Measurements from ENCODE around the gene GPBP1L1.
"Not testable (repeated sequence)": the region's sequence is repeated elsewhere in the genome, so short reads cannot be mapped to it uniquely, and the experiment has no call there.

GPBP1L1 gene

GRCh38 chr1:45686288-45687013 lies at the start of gene GPBP1L1:
TSS of gene GPBP1L1 (minus strand) at chr1:45686533. CDS start at chr1:45659087, 27,446 bp downstream.
- DNase-seq, result peak; percentile 97

- no peak for DNase-seq
These were observed 44.5 kb upstream of the GPBP1L1 start for GRCh38 chr1:45730780-45731319.

GRCh38 chr1:45730075-45730779 lies 43.9 kb upstream of the GPBP1L1 start:
- no peak for DNase-seq

GRCh38 chr1:45726007-45726406 lies 39.7 kb upstream of the GPBP1L1 start:
- not testable (repeated sequence) for DNase-seq

GRCh38 chr1:45723248-45723930 lies 37.1 kb upstream of the GPBP1L1 start:
- DNase-seq, result no peak

- no peak for DNase-seq
These were observed 36.5 kb upstream of the GPBP1L1 start for GRCh38 chr1:45722809-45723208.

- no peak for DNase-seq
These were observed 34.9 kb upstream of the GPBP1L1 start for GRCh38 chr1:45721207-45721606.

GRCh38 chr1:45718289-45718688 lies 32.0 kb upstream of the GPBP1L1 start:
- no peak for DNase-seq

GRCh38 chr1:45717386-45717785 lies 31.1 kb upstream of the GPBP1L1 start:
- DNase-seq, result not testable (repeated sequence)

- no peak for DNase-seq
These were observed 30.4 kb upstream of the GPBP1L1 start for GRCh38 chr1:45716700-45717099.

GRCh38 chr1:45713711-45714110 lies 27.4 kb upstream of the GPBP1L1 start:
- no peak for DNase-seq

GRCh38 chr1:45704637-45705036 lies 18.3 kb upstream of the GPBP1L1 start:
- no peak for DNase-seq

GRCh38 chr1:45694823-45695222 lies 8.5 kb upstream of the GPBP1L1 start:
- no peak for DNase-seq

GRCh38 chr1:45693811-45694210 lies 7.5 kb upstream of the GPBP1L1 start:
- not testable (repeated sequence) for DNase-seq

GRCh38 chr1:45687754-45688740 lies 1.7 kb upstream of the GPBP1L1 start, which contains the start of gene TMEM69:
TSS of gene TMEM69 (plus strand) at chr1:45688181. CDS start at chr1:45691069, 2,888 bp downstream.
- DNase-seq, result peak; percentile 75

- peak; percentile 100 for DNase-seq
These were observed 851 bp upstream of the GPBP1L1 start for GRCh38 chr1:45687014-45687753.

- DNase-seq, result peak; percentile 23
These were observed 382 bp downstream of the GPBP1L1 start for GRCh38 chr1:45686015-45686287.

- DNase-seq, result no peak
These were observed 872 bp downstream of the GPBP1L1 start for GRCh38 chr1:45685308-45686014.

- no peak for DNase-seq
These were observed 1.9 kb downstream of the GPBP1L1 start for GRCh38 chr1:45684402-45684801.

GRCh38 chr1:45682942-45683341 lies 3.4 kb downstream of the GPBP1L1 start:
- no peak for DNase-seq

- no peak for DNase-seq
These were observed 7.2 kb downstream of the GPBP1L1 start for GRCh38 chr1:45679123-45679522.
